Stimulated activated CD4-positive, alpha-beta T cell treated with anti-CD3 and anti-CD28 coated beads, Interleukin-12 subunit alpha, Interleukin-12 subunit beta, amount 100 ng/mL, for 48 hours (primary cell): ENCODE data around the gene RUNX3.
A peak's percentile ranks its signal among the peaks of the same experiment; 100 is the strongest.

Source experiments
- DNase-seq, 3 donors: peaks; one replicate each; pipeline ENCODE4 v3.0.0-alpha.2; 2020; ENCODE audit warnings: low read depth in 2 of 3, low spot score in 1 of 3

The RUNX3 gene

GRCh38 chr1:24931146-24931467, 1.0 kb upstream of the RUNX3 start:
- DNase-seq: no peak

- peak in 1 of 3 donors; percentile 38 for DNase-seq
These were observed 447 bp downstream of the RUNX3 start for GRCh38 chr1:24929398-24930259.

DNA sequence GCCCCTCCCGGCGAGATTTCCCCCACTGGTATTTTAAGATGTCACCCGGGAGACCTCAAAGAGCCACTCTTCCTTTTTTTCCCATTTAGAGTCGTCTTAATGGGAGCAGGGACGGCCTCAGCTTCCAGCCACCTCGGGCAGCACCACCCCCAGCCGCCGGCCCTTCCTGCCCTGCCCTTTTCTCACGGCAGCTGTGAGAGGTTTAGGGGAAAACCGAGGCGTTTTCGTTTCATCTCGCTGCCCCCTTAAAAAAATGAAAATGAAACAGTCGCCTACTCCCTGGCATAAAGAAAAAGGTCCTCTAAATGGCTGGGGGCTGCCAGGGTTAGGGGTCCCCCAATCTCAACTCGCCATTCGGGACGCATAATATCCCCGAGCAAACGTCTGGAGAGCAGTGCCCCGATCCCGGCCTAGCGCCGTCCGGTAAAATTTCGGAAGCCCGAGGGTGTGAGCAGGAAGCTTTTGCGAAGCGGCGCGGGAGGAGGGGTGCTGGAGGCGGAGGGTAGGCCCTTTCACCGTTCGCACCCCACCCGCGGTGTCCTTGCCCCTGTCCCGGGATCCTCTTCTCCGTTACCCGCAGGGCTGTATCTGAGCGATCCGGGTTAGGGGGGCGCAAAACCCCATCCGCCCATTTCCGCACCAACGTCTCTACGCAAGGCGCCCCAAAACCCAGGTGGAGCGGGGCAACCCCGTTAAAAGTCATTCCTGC, 1.2 kb downstream of the RUNX3 start:
- DNase-seq: no peak

- DNase-seq: no peak
These were observed 1.9 kb downstream of the RUNX3 start for GRCh38 chr1:24927988-24928688.

- DNase-seq: no peak
These were observed 2.6 kb downstream of the RUNX3 start for GRCh38 chr1:24927473-24927872.

GRCh38 chr1:24926563-24927249, 3.4 kb downstream of the RUNX3 start:
- no peak for DNase-seq

GRCh38 chr1:24925963-24926362, 4.1 kb downstream of the RUNX3 start:
- no peak for DNase-seq

DNA sequence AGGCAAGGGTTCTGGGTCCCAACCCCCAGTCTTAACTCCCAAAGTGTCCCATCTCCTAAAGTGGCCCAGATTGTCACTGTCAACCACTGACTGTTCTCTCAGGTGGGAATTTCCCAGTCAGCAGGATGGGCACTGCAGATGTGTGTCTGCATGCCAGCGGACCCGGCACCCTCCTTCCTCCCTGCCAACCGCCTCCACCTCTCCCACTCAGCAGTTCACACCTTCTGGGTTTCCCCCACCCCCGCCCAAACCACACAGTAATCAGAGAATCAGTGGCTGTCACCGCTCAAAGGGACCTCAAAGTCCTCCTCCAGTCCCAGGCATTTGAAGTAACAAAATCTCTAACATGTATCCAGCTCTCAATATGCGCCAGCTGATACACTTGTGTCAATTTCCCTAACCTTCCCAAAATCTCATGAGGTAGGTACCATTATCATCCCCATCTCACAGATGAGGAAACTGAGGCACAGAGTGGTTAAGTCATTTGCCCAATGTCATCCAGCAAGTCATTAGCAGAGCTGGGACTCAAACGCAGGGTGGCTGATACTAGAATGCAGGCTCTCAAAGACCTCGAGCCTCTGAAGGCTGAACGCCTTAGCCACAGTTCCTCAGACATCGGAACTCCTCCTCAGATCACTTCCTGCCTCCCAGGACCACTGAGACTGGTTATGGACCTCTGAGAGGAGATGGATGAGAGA, 4.8 kb downstream of the RUNX3 start:
- peak; percentile 64 to 81 (median 77) for DNase-seq

DNA sequence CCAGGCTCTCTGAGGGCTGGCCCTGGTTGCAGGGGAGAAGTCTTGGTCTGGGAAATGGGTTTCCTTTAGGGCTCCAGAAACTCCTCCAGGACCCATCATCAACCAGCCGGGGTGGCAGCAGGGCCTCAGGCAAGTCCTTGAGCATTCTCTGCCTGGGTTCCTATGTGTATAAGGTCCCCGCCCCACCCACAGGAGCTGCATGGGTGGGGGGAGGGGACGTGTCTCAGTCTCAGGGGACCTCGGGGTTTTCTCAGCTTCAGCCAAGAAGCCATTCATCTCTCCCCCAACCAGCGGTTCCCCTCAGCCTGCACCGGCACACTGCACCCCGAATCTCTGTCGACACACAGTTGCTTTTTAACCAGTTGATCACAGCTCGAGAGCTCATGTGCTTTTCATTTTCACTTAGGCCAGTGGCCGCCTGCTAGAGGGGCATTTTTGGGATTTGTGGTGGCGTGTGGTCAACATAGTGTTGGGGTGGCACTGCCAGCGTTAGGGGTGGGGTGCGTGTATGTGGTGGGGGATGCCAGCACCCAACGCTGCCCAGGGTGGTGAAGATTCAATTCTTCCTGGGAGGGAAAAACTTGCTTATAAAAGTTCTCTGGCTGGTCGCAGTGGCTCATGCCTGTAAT, 6.5 kb downstream of the RUNX3 start:
- DNase-seq: no peak

DNA sequence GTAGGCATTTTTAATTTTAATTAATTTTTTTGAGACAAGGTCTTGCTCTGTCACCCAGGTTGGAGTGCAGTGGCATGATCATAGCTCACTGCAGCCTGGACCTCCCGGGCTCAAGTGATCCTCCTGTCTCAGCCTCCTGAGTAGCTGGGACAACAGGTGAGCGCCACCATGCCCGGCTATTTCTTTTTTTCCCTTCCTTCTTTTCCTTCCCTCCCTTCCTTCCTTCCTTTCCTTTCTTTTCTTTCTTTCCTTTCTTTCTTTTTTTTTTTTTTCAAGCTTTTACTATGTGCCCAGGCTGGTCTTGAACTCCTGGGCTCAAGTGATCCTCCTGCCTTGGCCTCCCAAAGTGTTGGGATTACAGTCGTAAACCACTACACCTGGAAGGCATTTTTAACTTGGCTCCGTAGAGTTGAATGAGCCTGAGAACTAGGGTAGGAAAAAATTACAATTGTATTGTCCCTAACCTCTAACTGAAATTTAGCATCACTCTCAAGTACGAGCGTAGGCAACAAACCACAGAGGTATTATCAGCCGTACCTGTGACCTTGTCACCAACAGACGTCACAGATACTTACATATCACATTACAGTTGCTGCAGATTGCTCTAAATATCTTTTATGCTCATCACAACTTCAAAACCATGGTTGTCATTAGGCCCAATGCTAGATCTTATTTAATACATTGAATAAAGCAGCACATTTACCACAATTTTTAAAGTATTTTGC, 8.0 kb downstream of the RUNX3 start:
- no peak for DNase-seq

DNA sequence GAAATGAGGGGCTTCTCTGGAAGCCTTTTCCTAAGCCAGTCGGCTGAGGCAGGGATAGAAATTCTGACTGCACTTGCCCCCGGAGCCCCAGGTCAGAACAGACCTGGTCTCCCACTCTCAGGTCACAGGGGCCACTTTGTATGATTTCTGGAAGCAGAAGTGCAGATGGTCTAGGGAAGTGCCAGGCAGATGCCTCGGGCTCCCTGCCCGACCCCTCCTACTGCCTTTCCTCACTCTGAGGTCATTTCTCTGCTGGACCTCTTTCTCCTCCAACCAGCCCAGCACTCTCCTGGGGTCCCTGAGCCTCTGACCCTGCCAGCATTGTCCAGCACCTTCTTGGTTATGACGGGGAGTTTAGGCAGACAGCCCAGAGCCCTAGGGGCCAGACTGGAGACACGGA, 8.7 kb downstream of the RUNX3 start:
- DNase-seq: no peak

GRCh38 chr1:24920533-24920925, 9.5 kb downstream of the RUNX3 start:
- no peak for DNase-seq

DNA sequence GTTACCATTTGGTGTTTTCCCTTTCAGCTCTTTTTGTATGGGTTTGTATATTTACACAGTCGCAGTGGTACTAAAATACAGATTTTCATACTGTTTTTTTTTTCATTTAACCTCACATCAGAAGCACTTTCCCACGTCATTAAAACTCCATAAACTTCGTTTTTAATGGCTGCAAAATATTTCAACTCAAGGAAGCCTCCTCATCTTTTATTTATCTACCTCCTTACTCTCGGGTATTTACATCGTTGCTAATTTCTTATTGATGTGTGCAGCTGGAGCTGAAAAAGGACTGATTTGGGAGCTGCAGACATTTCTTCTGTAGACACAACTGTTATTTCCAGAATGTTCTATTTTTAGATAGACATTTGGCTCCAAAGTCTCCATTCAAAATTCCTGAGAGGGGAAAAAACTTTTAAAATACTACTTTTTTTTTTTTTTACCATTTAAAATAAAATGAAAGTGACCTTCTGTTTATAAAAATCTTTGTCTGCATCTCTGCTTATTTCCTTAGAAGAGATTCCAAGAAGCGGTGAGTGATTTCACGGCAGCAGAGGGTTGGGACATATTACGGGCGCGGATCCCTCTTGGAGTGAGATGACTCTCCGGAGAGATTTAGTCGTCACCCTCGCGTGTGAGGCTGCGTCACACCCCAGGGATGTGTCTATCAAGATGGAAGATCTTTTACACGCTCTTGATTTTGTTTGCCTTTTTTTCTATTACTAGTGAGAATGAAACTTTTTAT, 10.1 kb downstream of the RUNX3 start:
- peak; percentile 57 to 67 (median 59) for DNase-seq

- DNase-seq: no peak
These were observed 11.0 kb downstream of the RUNX3 start for GRCh38 chr1:24918995-24919605.

DNA sequence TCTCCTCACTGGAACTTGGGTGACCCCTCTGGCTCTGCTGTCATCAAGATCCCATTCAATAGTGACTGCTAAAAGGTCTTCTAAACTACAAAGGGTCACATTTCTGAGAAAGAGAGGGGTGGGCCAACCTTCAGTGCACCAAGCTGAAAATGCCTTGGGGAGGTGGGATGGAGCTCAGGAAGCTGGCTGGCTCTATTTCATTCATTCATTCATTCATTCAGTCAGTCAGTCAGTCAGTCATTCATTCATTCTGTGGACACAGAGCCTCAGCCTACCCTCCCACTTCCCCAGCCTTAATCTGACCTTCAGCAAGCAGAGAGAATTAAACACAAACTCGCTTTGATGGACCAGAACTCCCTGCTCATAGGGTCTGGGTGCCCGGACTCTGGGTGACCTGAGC, 11.7 kb downstream of the RUNX3 start:
- no peak for DNase-seq

DNA sequence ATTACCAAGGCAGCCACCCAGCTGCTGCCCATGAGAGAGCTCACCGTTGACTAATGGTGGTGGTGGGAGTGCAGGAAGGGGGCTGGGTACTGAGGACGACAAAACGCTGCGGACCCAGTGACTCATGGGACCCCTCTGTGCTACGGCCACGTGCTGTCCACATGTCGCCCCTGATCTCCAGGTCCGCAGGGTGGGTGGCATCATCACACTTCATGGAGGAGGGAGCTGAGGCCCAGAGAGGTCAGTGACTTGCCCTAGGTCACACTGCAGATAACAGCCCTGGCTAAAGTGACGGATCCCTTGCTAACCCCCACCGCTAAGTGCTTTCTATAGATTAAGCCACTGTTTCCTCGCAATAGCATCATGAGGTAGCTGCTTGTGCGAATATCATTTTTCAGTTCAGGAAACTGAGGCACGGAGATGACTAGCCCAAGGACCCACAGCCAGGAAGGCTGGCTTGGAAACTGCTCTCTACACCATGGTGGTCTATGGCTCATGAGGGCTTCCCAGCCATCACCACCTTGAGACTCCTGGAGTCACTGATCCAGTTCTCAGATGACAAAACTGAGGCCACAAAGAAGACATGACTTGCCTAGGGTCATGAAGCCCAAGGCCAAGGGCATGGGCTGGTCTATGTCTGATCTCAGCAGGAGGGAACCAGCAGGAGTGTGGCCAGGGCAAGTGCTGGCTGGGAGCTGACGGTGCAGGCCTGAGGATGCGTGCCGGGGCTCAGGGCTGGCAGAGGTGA, 12.6 kb downstream of the RUNX3 start:
- DNase-seq: no peak

DNA sequence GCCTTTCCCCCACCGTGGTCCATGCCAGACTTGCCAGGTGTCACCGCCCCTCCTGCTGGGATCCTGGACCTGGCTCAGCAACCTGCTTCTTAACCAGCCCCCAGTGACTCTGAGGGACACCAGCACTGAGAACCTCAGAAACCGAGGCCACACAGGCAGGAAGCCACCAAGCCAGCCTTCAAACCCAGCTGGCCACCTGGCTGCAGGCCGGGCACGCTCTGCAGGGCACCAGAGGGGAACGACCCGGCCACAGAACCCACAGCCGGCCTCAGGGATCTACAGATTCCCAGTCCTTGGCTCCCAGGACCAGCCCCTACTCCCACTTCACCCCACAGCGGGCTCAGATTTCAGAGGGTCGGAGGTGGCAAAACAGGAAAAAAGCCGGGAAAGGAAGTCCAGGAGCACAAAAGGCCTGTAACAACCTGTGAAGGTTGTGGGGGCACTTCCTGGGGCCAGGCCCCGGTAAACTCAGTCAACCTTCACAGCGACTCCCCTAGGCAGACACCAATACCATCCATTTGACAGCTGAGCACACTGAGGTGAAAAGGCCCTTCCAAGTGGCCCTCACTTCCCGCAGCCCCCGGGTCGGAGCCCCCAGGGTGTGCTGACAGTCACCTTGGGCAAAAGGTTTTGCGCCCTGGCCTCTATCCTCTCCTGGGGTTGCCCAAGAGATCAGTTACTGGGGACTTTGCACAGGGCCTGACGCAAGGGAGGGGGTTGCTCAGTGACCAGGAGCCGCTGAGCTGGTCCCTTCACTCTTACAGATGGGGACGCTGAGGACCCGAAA, 14.1 kb downstream of the RUNX3 start:
- DNase-seq: no peak
